ENCODE results near the gene NELL1.
"Not testable (repeated sequence)": the region's sequence is repeated elsewhere in the genome, so short reads cannot be mapped to it uniquely, and the experiment has no call there.

The NELL1 gene

GRCh38 chr11:21082853-21083252, 413.5 kb downstream of the NELL1 start:
- in situ Hi-C loops (cut with MboI; ENCODE audit: low sequenced_read_pairs): no loop called here

GRCh38 chr11:21088930-21089329, 419.5 kb downstream of the NELL1 start:
- in situ Hi-C loops (cut with MboI; ENCODE audit: low sequenced_read_pairs): no loop called here

GRCh38 chr11:21104641-21105040, 435.3 kb downstream of the NELL1 start:
- in situ Hi-C loops (cut with MboI; ENCODE audit: low sequenced_read_pairs): no loop called here

GRCh38 chr11:21105196-21105917, 436.0 kb downstream of the NELL1 start:
- in situ Hi-C loops (cut with MboI; ENCODE audit: low sequenced_read_pairs): no loop called here

GRCh38 chr11:21109341-21109740, 440.0 kb downstream of the NELL1 start:
- in situ Hi-C loops (cut with MboI; ENCODE audit: low sequenced_read_pairs): no loop called here

GRCh38 chr11:21110415-21110814, 441.0 kb downstream of the NELL1 start:
- in situ Hi-C loops (cut with MboI; ENCODE audit: low sequenced_read_pairs): no loop called here

- in situ Hi-C loops (cut with MboI; ENCODE audit: low sequenced_read_pairs): no loop called here
These were observed 444.5 kb downstream of the NELL1 start for GRCh38 chr11:21113876-21114275.

- in situ Hi-C loops (cut with MboI; ENCODE audit: low sequenced_read_pairs): no loop called here
These were observed 446.6 kb downstream of the NELL1 start for GRCh38 chr11:21116009-21116408.

GRCh38 chr11:21119411-21119810, 450.0 kb downstream of the NELL1 start:
- in situ Hi-C loops (cut with MboI; ENCODE audit: low sequenced_read_pairs): no loop called here

- in situ Hi-C loops (cut with MboI; ENCODE audit: low sequenced_read_pairs): no loop called here
These were observed 452.6 kb downstream of the NELL1 start for GRCh38 chr11:21121991-21122390.

- in situ Hi-C loops (cut with MboI; ENCODE audit: low sequenced_read_pairs): no loop called here
These were observed 453.1 kb downstream of the NELL1 start for GRCh38 chr11:21122523-21122922.

GRCh38 chr11:21132146-21132720, 462.8 kb downstream of the NELL1 start:
- in situ Hi-C loops (cut with MboI; ENCODE audit: low sequenced_read_pairs): no loop called here

GRCh38 chr11:21133244-21133643, 463.9 kb downstream of the NELL1 start:
- in situ Hi-C loops (cut with MboI; ENCODE audit: low sequenced_read_pairs): no loop called here

GRCh38 chr11:21133722-21134121, 464.3 kb downstream of the NELL1 start:
- in situ Hi-C loops (cut with MboI; ENCODE audit: low sequenced_read_pairs): no loop called here

GRCh38 chr11:21137803-21138202, 468.4 kb downstream of the NELL1 start:
- in situ Hi-C loops (cut with MboI; ENCODE audit: low sequenced_read_pairs): no loop called here

- in situ Hi-C loops (cut with MboI; ENCODE audit: low sequenced_read_pairs): not testable (repeated sequence)
These were observed 472.2 kb downstream of the NELL1 start for GRCh38 chr11:21141557-21141956.

GRCh38 chr11:21142007-21142406, 472.6 kb downstream of the NELL1 start:
- in situ Hi-C loops (cut with MboI; ENCODE audit: low sequenced_read_pairs): no loop called here

- in situ Hi-C loops (cut with MboI; ENCODE audit: low sequenced_read_pairs): no loop called here
These were observed 475.1 kb downstream of the NELL1 start for GRCh38 chr11:21144531-21144930.

- in situ Hi-C loops (cut with MboI; ENCODE audit: low sequenced_read_pairs): no loop called here
These were observed 479.0 kb downstream of the NELL1 start for GRCh38 chr11:21148376-21148775.

GRCh38 chr11:21160140-21160539, 490.8 kb downstream of the NELL1 start:
- in situ Hi-C loops (cut with MboI; ENCODE audit: low sequenced_read_pairs): no loop called here

GRCh38 chr11:21169639-21170038, 500.3 kb downstream of the NELL1 start:
- in situ Hi-C loops (cut with MboI; ENCODE audit: low sequenced_read_pairs): no loop called here

GRCh38 chr11:21173476-21173875, 504.1 kb downstream of the NELL1 start:
- in situ Hi-C loops (cut with MboI; ENCODE audit: low sequenced_read_pairs): no loop called here

- in situ Hi-C loops (cut with MboI; ENCODE audit: low sequenced_read_pairs): no loop called here
These were observed 505.4 kb downstream of the NELL1 start for GRCh38 chr11:21174781-21175180.
